Limb (tissue), 2 donors: ENCODE measurements around the gene CFL1.
A peak's percentile ranks its signal among the peaks of the same experiment; 100 is the strongest.

ENCODE experiments used
- DNase-seq, 2 donors: peaks; one replicate each; pipeline ENCODE4 v3.0.0-alpha.2; 2016; ENCODE audit errors: extremely low spot score in 2 of 2

CFL1 gene

GRCh38 chr11:65870706-65871681 lies 13.0 kb upstream of the CFL1 start:
- DNase-seq, result no peak

- no peak for DNase-seq
Observed at GRCh38 chr11:65870307-65870658, 12.3 kb upstream of the CFL1 start.

GRCh38 chr11:65869643-65870306 lies 11.8 kb upstream of the CFL1 start:
- DNase-seq, result no peak

- DNase-seq, result no peak
Observed at GRCh38 chr11:65868907-65869306, 10.9 kb upstream of the CFL1 start.

- DNase-seq, result peak in 1 of 2 donors; percentile 51
Observed at GRCh38 chr11:65868076-65868667, 10.2 kb upstream of the CFL1 start.

GRCh38 chr11:65867284-65868071 lies 9.5 kb upstream of the CFL1 start:
- peak in 1 of 2 donors; percentile 60 for DNase-seq

GRCh38 chr11:65866509-65867283 lies 8.7 kb upstream of the CFL1 start:
- DNase-seq, result peak in 1 of 2 donors; percentile 30

GRCh38 chr11:65865550-65866172 lies 7.7 kb upstream of the CFL1 start:
- DNase-seq, result peak in 1 of 2 donors; percentile 27

GRCh38 chr11:65864706-65865471 lies 6.9 kb upstream of the CFL1 start:
- peak in 1 of 2 donors; percentile 30 for DNase-seq

GRCh38 chr11:65863889-65864705 lies 6.1 kb upstream of the CFL1 start:
- peak in 1 of 2 donors; percentile 19 for DNase-seq

- peak in 1 of 2 donors; percentile 44 for DNase-seq
Observed at GRCh38 chr11:65862941-65863888, 5.2 kb upstream of the CFL1 start.

- DNase-seq, result peak in 1 of 2 donors; percentile 32
Observed at GRCh38 chr11:65862191-65862735, 4.3 kb upstream of the CFL1 start.

GRCh38 chr11:65861533-65862183 lies 3.7 kb upstream of the CFL1 start:
- no peak for DNase-seq

- no peak for DNase-seq
Observed at GRCh38 chr11:65861165-65861505, 3.2 kb upstream of the CFL1 start.

- peak; percentile 96 to 99 for DNase-seq
Observed at GRCh38 chr11:65860278-65861164, 2.5 kb upstream of the CFL1 start, which contains the start of gene MUS81. MUS81 (plus strand) TSS chr11:65860433; CDS start chr11:65860754, 321 bp downstream.
